IPS-18a (cell line): Measurements from ENCODE around the gene ERI2.
A peak's percentile ranks its signal among the peaks of the same experiment; 100 is the strongest.
"Not testable (repeated sequence)": the region's sequence is repeated elsewhere in the genome, so short reads cannot be mapped to it uniquely, and the experiment has no call there.

Experiments used
- H3K27ac ChIP-seq: one replicate; pipeline ENCODE4 v1.5.1; 2013; ENCODE audit warnings: low read length
- H3K27me3 ChIP-seq: one replicate; pipeline ENCODE4 v1.6.1; 2013; ENCODE audit warnings: mild to moderate bottlenecking, low read length; ENCODE audit not compliant: control insufficient read depth, insufficient read depth
- H3K36me3 ChIP-seq: one replicate; pipeline ENCODE4 v1.6.1; 2013; ENCODE audit warnings: low read depth, low read length; ENCODE audit not compliant: control insufficient read depth
- H3K4me1 ChIP-seq: one replicate; pipeline ENCODE4 v1.6.1; 2013; ENCODE audit warnings: low read depth, low read length; ENCODE audit not compliant: control insufficient read depth
- H3K4me3 ChIP-seq: one replicate; pipeline ENCODE4 v1.5.1; 2013; ENCODE audit warnings: low read length
- H3K9ac ChIP-seq: one replicate; pipeline ENCODE4 v1.6.1; 2013; ENCODE audit warnings: mild to moderate bottlenecking, low read length, moderate library complexity
- H3K9me3 ChIP-seq: one replicate; pipeline ENCODE4 v1.6.1; 2013; ENCODE audit warnings: low read depth, low read length; ENCODE audit not compliant: control insufficient read depth

Gene ERI2

DNA sequence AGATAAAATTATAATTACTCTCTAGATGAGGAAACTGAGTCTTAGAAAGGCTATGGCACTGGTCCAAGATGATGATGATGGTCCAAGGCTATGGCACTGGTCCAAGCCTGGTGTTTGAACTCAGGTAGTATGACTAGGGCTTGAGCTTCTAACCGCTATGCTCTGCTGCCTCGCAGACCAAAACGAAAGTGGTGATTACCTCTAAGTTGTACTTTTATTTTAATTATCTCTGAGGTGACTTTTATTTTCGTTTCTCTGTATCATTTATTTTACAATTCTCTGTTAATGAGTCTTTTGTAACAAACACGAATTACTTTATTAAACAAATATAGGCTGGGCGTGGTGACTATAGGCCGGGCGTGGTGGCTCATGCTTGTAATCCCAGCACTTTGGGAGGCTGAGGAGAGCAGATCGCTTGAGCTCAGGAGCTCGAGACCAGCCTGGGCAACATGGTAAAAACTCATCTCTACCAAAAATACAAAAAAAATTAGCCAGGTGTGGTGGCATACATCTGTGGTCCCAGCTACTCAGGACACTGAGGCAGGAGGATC, 5.7 kb upstream of the ERI2 start:
- H3K4me3 ChIP-seq = no peak overlapping the region
- no peaks in the 10 kb centered on the region for H3K4me1 ChIP-seq
- H3K9ac ChIP-seq = no peak overlapping the region
- no peaks in the 10 kb centered on the region for H3K27me3 ChIP-seq
- peaks cover 8% of the 10 kb centered on the region for H3K36me3 ChIP-seq
- no peak overlapping the region for H3K27ac ChIP-seq
- H3K9me3 ChIP-seq = no peaks in the 10 kb centered on the region

DNA sequence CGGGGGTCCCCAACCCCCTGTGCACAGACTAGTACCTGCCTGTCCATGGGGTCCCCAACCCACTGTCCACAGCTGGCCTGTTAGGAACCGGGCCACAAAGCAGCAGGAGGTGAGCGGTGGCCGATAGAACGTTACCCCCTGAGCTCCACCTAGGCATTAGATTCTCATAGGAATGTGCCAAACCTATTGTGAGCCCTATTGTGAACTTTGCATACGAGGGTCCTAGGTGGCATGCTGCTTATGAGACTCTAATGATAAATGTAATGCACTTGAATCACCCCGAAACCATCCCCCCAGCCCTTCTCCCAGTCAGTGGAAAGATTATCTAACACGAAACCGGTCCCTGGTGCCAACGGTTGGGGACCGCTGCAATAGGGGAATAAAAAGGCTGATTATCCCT, 1.6 kb upstream of the ERI2 start:
- Histone ChIP-seq H3K27ac (no peak overlapping the region), H3K4me3 (no peak overlapping the region), H3K9me3 (no peaks in the 10 kb centered on the region), H3K4me1 (no peaks in the 10 kb centered on the region), H3K27me3 (no peaks in the 10 kb centered on the region), H3K9ac (no peak overlapping the region), H3K36me3 (no peaks in the 10 kb centered on the region)

DNA sequence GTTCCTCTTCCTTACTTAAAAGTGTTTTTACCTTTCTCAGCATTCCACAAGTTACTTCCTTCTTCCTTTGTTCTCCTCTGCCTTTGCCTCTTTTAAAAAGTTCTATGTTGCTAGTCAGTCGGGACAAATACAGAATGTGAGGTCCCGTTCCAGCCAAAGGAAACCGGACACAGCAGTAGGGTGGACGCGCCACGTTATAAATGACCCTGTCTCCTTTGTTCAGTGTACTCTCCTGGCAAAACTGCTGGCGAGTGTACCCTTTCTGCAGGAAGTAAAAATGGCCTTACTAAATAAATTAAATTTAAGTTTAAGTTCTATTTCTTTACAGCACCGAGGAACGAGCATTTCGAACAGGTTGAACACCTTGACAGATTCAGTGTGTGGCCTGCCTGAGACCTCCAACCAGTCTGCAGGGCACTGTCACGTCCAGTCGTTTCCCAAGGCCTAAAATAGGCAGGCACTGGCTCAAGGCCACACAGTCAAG, 546 bp downstream of the ERI2 start:
- not testable (repeated sequence) for H3K4me1 ChIP-seq, H3K27ac ChIP-seq, H3K36me3 ChIP-seq, H3K9me3 ChIP-seq, H3K27me3 ChIP-seq
- H3K4me3 ChIP-seq = peak overlapping the region; percentile 89
- peak overlapping the region; percentile 92 for H3K9ac ChIP-seq

DNA sequence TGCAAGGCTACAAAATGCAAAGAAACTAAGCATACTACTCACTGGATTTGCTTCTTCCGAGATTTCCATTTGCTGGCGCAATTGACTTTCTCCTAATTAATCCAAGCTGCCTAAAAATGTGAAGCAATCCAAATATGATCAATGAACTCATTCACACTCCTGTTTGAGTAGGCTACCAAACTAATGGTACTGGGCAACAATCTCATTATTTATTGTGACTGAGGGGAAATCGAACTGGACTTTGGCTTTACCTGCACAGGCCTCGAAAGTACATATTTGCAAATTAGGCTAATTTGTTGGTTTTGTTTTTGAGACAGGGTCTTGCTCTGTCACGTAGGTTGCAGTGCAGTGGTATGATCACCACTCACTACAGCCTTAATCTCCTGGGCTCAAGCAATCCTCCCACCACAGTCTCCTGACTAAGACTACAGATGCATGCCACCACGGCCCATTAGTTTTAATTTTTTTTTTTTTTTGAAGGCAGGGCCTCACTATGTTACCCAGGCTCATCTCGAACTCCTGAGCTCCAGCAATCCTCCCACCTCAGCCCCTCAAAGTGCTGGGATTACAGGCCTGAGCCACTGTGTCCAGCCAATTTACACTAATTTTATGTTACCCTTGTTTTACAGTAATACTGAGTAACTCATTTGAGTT, 2.6 kb downstream of the ERI2 start:
- H3K9ac ChIP-seq = no peak overlapping the region
- no peak overlapping the region for H3K4me3 ChIP-seq
- no peaks in the 10 kb centered on the region for H3K9me3 ChIP-seq
- H3K27ac ChIP-seq = no peak overlapping the region
- H3K36me3 ChIP-seq = peaks cover 9% of the 10 kb centered on the region
- H3K4me1 ChIP-seq = no peaks in the 10 kb centered on the region
- no peaks in the 10 kb centered on the region for H3K27me3 ChIP-seq

DNA sequence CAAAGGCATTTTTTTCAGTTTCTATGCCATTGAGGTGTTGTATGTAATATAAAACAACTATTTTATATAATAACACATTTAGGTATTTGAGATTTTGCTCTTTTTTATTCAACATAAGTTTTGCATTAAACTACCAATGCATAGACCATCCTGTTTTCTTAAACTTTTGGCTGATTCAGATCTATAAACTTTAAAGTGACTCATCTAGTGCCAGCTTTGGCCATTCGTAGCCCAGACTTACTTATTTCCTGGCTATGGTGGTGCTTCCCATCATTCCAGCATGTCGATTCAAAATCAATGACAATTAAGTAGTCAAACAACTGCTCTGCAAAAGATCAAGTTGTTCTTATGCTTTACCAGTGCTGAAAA, 3.1 kb downstream of the ERI2 start:
- H3K27ac ChIP-seq = no peak overlapping the region
- no peaks in the 10 kb centered on the region for H3K27me3 ChIP-seq
- no peaks in the 10 kb centered on the region for H3K4me1 ChIP-seq
- H3K36me3 ChIP-seq = peaks cover 9% of the 10 kb centered on the region
- H3K4me3 ChIP-seq = no peak overlapping the region
- no peaks in the 10 kb centered on the region for H3K9me3 ChIP-seq
- no peak overlapping the region for H3K9ac ChIP-seq

DNA sequence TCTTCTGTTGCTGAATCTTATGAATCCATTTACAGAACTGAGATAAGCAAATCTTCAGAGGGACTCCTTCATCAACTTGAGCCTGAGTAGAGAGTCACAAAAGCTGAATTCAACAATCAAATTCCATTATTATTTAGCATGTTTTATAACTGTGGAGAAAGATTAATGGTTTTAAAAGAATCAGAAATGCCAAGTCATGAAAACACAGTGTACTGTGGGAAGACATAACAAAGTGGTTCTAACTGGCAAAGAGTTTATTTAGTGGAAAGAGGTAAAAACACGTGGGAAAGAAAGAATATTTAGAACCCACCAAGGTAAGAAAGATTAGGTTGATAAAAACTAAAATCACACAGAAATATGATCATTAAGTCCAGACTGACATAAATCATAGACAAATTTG, 5.0 kb downstream of the ERI2 start:
- peaks cover 14% of the 10 kb centered on the region for H3K36me3 ChIP-seq
- no peak overlapping the region for H3K27ac ChIP-seq
- no peak overlapping the region for H3K9ac ChIP-seq
- H3K9me3 ChIP-seq = no peaks in the 10 kb centered on the region
- H3K4me1 ChIP-seq = no peaks in the 10 kb centered on the region
- H3K27me3 ChIP-seq = no peaks in the 10 kb centered on the region
- no peak overlapping the region for H3K4me3 ChIP-seq

DNA sequence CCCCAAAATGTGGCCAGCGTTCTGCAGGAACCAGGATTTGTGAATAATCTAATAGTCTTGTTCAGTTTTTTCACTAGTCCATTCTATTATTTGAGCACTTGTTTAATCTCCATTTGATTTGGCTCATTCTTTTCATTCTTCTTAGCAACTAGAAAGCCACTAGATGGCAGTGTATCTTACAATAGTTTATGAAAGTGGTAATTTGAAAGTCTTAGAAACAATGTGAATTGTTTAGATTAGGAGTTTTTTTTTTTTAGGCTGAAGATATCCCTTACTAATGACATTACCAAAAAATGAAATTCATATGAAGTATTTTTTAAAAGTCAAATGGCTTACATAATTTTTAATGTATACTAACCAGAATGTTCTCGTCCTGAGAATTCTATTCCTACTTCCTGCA, 6.7 kb downstream of the ERI2 start:
- Histone ChIP-seq H3K27ac (no peak overlapping the region), H3K9me3 (no peaks in the 10 kb centered on the region), H3K4me1 (no peaks in the 10 kb centered on the region), H3K27me3 (no peaks in the 10 kb centered on the region), H3K4me3 (no peak overlapping the region), H3K36me3 (peaks cover 14% of the 10 kb centered on the region), H3K9ac (no peak overlapping the region)

DNA sequence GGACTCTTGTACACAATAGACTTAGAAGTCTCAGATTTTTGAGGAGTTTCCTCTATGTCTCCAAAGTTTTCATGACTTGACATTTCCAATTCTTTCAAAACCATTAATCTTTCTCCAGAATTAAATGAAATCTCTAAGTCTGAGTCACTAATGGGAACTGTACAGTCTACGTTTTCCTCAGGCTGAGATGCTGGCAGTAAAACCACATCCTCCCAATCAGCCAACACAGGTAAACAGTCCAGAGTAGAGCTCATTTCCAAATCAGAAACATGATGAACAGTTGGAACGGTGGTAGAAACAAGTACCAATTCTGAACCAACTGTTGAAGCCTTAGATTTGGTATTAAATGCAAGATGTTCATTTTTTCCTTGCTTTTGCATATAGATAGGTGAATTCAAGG, 7.9 kb downstream of the ERI2 start:
- Histone ChIP-seq H3K9ac (no peak overlapping the region), H3K27me3 (no peaks in the 10 kb centered on the region), H3K4me1 (no peaks in the 10 kb centered on the region), H3K4me3 (no peak overlapping the region), H3K36me3 (peaks cover 14% of the 10 kb centered on the region), H3K9me3 (no peaks in the 10 kb centered on the region), H3K27ac (no peak overlapping the region)

DNA sequence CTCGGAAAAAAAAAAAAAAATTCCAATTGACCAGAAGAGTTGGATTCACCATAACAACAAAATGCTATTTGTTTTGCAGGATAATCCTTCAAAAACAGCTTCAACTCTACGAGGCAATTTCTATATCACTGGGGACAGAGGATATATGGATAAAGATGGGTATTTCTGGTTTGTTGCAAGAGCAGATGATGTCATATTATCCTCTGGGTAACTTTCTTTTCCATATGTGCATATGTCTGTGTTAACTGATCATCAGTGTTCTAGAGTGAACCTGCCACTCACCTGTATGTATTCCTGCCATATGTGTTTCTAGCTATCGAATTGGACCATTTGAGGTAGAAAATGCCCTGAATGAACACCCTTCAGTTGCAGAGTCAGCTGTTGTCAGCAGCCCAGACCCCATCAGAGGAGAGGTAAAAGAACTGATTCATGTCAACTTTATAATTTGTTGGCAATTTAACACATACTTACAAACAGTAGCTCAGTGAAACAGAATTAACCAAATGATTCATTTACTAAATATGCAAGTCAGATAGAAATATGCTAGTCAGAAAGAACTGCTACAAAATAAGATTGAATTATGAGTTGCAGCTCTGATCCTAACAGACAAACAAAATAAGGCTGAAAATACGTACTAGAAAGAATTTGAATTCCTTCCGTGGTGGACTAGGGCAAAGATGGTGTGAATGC, 14.2 kb downstream of the ERI2 start:
- Histone ChIP-seq H3K36me3 (no peaks in the 10 kb centered on the region), H3K27ac (no peak overlapping the region), H3K4me1 (peaks cover 3% of the 10 kb centered on the region), H3K9me3 (no peaks in the 10 kb centered on the region), H3K4me3 (no peak overlapping the region), H3K27me3 (no peaks in the 10 kb centered on the region), H3K9ac (no peak overlapping the region)

DNA sequence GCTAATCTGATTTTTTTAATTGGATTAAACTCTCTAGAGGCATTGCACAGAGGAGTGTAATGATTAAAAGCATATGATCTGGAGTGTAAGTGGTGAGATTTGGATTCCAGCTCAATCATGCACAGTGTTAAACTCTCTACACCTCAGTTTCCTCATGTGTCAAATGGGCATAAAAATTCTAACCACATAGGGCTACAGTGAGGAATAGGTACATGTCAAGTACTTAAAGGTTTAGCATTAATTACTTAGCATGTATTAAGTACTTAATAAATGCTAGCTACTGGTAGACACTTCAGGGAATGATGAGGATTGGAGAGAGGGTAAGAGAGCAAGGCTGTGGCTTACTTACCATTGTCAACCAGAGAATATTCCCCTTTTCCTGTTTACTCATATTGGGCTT, 17.1 kb downstream of the ERI2 start:
- Histone ChIP-seq H3K4me3 (no peak overlapping the region), H3K36me3 (no peaks in the 10 kb centered on the region), H3K27me3 (no peaks in the 10 kb centered on the region), H3K4me1 (peaks cover 3% of the 10 kb centered on the region), H3K9ac (no peak overlapping the region), H3K27ac (no peak overlapping the region), H3K9me3 (no peaks in the 10 kb centered on the region)

DNA sequence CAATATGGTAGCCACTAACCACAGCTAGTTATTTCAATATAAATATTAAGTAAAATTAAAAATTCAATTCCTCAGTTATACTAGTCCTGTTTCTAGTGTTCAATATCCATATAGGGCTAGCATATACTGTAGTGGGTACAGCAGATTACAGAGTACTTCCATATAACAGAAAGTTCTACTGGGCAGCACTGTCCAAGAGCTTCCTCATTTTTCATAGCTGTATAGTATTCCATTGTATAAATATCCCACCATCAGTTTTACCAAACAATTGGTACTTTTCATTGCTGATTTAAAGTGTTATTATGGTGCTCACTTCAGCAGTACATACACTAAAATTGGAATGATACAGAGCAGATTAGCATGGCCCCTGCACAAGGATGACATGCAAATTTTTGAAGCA, 22.1 kb downstream of the ERI2 start:
- H3K27ac ChIP-seq = no peak overlapping the region
- H3K4me3 ChIP-seq = no peak overlapping the region
- no peak overlapping the region for H3K9ac ChIP-seq
- H3K36me3 ChIP-seq = no peaks in the 10 kb centered on the region
- H3K27me3 ChIP-seq = no peaks in the 10 kb centered on the region
- H3K9me3 ChIP-seq = no peaks in the 10 kb centered on the region
- H3K4me1 ChIP-seq = no peaks in the 10 kb centered on the region

DNA sequence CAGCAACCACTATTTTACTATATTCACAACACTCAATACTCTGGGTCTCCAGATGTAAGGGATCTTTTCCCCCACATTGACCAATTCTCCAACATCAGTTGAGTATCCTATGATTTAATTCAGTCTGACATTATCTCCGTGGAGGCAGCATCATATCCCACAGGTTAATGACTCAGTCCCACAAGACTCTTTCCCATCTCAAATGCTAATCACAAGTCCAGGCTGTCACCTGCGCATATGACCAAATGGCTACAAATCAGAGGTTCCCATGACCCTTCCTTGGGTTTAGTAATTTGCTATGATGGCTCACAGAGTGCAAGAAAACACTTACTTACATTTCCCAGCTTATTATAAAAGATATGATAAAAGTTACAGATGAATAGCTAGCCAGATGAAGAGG, 23.8 kb downstream of the ERI2 start:
- Histone ChIP-seq H3K4me3 (no peak overlapping the region), H3K9ac (no peak overlapping the region), H3K9me3 (no peaks in the 10 kb centered on the region), H3K27ac (no peak overlapping the region), H3K4me1 (no peaks in the 10 kb centered on the region), H3K27me3 (no peaks in the 10 kb centered on the region), H3K36me3 (no peaks in the 10 kb centered on the region)
